Retinal pigment epithelial cell (primary cell): ENCODE results near the gene TSHZ2.

ENCODE experiments used
- DNase-seq: peaks from one replicate; pipeline ENCODE4 v3.0.0-alpha.2; 2010; ENCODE audit warnings: low read depth
- H3K4me3 ChIP-seq: 2 replicates; pipeline ENCODE4 v1.5.1; 2011; ENCODE audit warnings: mild to moderate bottlenecking, low read length, control low read depth, moderate library complexity
- CTCF ChIP-seq: conservative IDR thresholded peaks from 2 replicates; pipeline ENCODE4 v1.5.1; 2011; ENCODE audit warnings: low read depth, low read length, control low read depth, inconsistent platforms

The TSHZ2 gene

GRCh38 chr20:53055367-53056067 is 83.4 kb downstream of the TSHZ2 start:
- H3K4me3 ChIP-seq, result no peak overlapping the region
- DNase-seq, result no peak
- TF ChIP-seq CTCF, result no peak

GRCh38 chr20:53057579-53057978 is 85.4 kb downstream of the TSHZ2 start:
- H3K4me3 ChIP-seq, result no peak overlapping the region
- no peak for DNase-seq
- no peak for TF ChIP-seq CTCF

GRCh38 chr20:53059848-53060247 is 87.7 kb downstream of the TSHZ2 start:
- no peak for DNase-seq
- no peak for TF ChIP-seq CTCF
- H3K4me3 ChIP-seq, result no peak overlapping the region

- no peak for DNase-seq
Measured at GRCh38 chr20:53061192-53062108, 89.3 kb downstream of the TSHZ2 start.

GRCh38 chr20:53064935-53065334 is 92.8 kb downstream of the TSHZ2 start:
- no peak for TF ChIP-seq CTCF
- H3K4me3 ChIP-seq, result no peak overlapping the region
- no peak for DNase-seq

More at GRCh38 chr20:53061192-53062108, 89.3 kb downstream of the TSHZ2 start:
- TF ChIP-seq CTCF, result no peak
- no peak overlapping the region for H3K4me3 ChIP-seq

- no peak for TF ChIP-seq CTCF
- DNase-seq, result no peak
- no peak overlapping the region for H3K4me3 ChIP-seq
Measured at GRCh38 chr20:53068241-53068640, 96.1 kb downstream of the TSHZ2 start.
